T-helper 2 cell treated with Interferon-gamma antibody and Interleukin-4, amounts not matched to agents 5 μg/mL and 100 μg/mL, for 36 hours (primary cell): Measurements from ENCODE around the gene EIF4G1.
A peak's percentile ranks its signal among the peaks of the same experiment; 100 is the strongest.

Source experiments
- DNase-seq: peaks from one replicate; pipeline ENCODE4 v3.0.0; 2021; ENCODE audit warnings: low spot score
- H3K27ac Mint-ChIP-seq: one replicate; pipeline ENCODE4 v1.8.0; 2021; ENCODE audit warnings: mild to moderate bottlenecking, mixed read lengths
- H3K27me3 Mint-ChIP-seq: one replicate; pipeline ENCODE4 v1.8.0; 2021; ENCODE audit warnings: low read depth, mixed read lengths
- H3K36me3 Mint-ChIP-seq: one replicate; pipeline ENCODE4 v1.8.0; 2021; ENCODE audit warnings: low read depth, mixed read lengths
- H3K4me1 Mint-ChIP-seq: one replicate; pipeline ENCODE4 v1.8.0; 2021; ENCODE audit warnings: low read depth, mixed read lengths
- H3K4me3 Mint-ChIP-seq: one replicate; pipeline ENCODE4 v1.8.0; 2022; ENCODE audit warnings: mild to moderate bottlenecking, moderate library complexity, mixed read lengths
- H3K9me3 Mint-ChIP-seq: one replicate; pipeline ENCODE4 v1.8.0; 2021; ENCODE audit warnings: mixed read lengths

The EIF4G1 gene

GRCh38 chr3:184347321-184348056 is 33.1 kb downstream of the EIF4G1 start:
- Mint-ChIP-seq H3K27ac (no peak overlapping the region), H3K36me3 (no peaks in the 10 kb centered on the region), H3K4me3 (no peak overlapping the region), H3K4me1 (peaks cover 4% of the 10 kb centered on the region), H3K9me3 (no peaks in the 10 kb centered on the region), H3K27me3 (no peaks in the 10 kb centered on the region)
- DNase-seq: no peak

- Mint-ChIP-seq H3K9me3 (no peaks in the 10 kb centered on the region), H3K4me1 (peaks cover 4% of the 10 kb centered on the region), H3K36me3 (no peaks in the 10 kb centered on the region), H3K27ac (no peak overlapping the region), H3K27me3 (no peaks in the 10 kb centered on the region), H3K4me3 (no peak overlapping the region)
- DNase-seq: no peak
Measured at GRCh38 chr3:184348057-184348382, 33.6 kb downstream of the EIF4G1 start.

GRCh38 chr3:184349563-184350470 is 35.4 kb downstream of the EIF4G1 start:
- no peak overlapping the region for H3K27ac Mint-ChIP-seq

GRCh38 chr3:184350618-184351017 is 36.2 kb downstream of the EIF4G1 start:
- Mint-ChIP-seq H3K27ac (no peak overlapping the region), H3K36me3 (no peaks in the 10 kb centered on the region), H3K9me3 (no peaks in the 10 kb centered on the region), H3K4me1 (peaks cover 5% of the 10 kb centered on the region), H3K27me3 (no peaks in the 10 kb centered on the region), H3K4me3 (no peak overlapping the region)
- DNase-seq: no peak

More at GRCh38 chr3:184349563-184350470, 35.4 kb downstream of the EIF4G1 start:
- no peak for DNase-seq
- Mint-ChIP-seq H3K36me3 (no peaks in the 10 kb centered on the region), H3K27me3 (no peaks in the 10 kb centered on the region), H3K4me3 (no peak overlapping the region), H3K4me1 (peaks cover 5% of the 10 kb centered on the region), H3K9me3 (no peaks in the 10 kb centered on the region)

GRCh38 chr3:184351511-184352148 is 37.2 kb downstream of the EIF4G1 start:
- Mint-ChIP-seq H3K27me3 (no peaks in the 10 kb centered on the region), H3K4me1 (peaks cover 5% of the 10 kb centered on the region), H3K36me3 (no peaks in the 10 kb centered on the region), H3K27ac (no peak overlapping the region), H3K9me3 (no peaks in the 10 kb centered on the region), H3K4me3 (no peak overlapping the region)
- no peak for DNase-seq

GRCh38 chr3:184352149-184352785 is 37.9 kb downstream of the EIF4G1 start:
- H3K4me1 Mint-ChIP-seq: peaks cover 5% of the 10 kb centered on the region
- no peak for DNase-seq
- H3K27me3 Mint-ChIP-seq: no peaks in the 10 kb centered on the region
- H3K9me3 Mint-ChIP-seq: no peaks in the 10 kb centered on the region
- no peak overlapping the region for H3K27ac Mint-ChIP-seq
- no peaks in the 10 kb centered on the region for H3K36me3 Mint-ChIP-seq
- no peak overlapping the region for H3K4me3 Mint-ChIP-seq

- Mint-ChIP-seq H3K27ac (no peak overlapping the region), H3K4me3 (no peak overlapping the region), H3K4me1 (peaks cover 1% of the 10 kb centered on the region), H3K27me3 (no peaks in the 10 kb centered on the region), H3K36me3 (no peaks in the 10 kb centered on the region), H3K9me3 (no peaks in the 10 kb centered on the region)
- DNase-seq: no peak
Measured at GRCh38 chr3:184352897-184353545, 38.6 kb downstream of the EIF4G1 start.

GRCh38 chr3:184353546-184353941 is 39.1 kb downstream of the EIF4G1 start:
- H3K4me1 Mint-ChIP-seq: peaks cover 1% of the 10 kb centered on the region
- no peak overlapping the region for H3K27ac Mint-ChIP-seq
- no peaks in the 10 kb centered on the region for H3K27me3 Mint-ChIP-seq
- no peaks in the 10 kb centered on the region for H3K36me3 Mint-ChIP-seq
- DNase-seq: no peak
- H3K9me3 Mint-ChIP-seq: no peaks in the 10 kb centered on the region
- no peak overlapping the region for H3K4me3 Mint-ChIP-seq

- Mint-ChIP-seq H3K4me3 (no peak overlapping the region), H3K27ac (no peak overlapping the region), H3K27me3 (no peaks in the 10 kb centered on the region), H3K36me3 (no peaks in the 10 kb centered on the region), H3K4me1 (peaks cover 1% of the 10 kb centered on the region), H3K9me3 (no peaks in the 10 kb centered on the region)
- DNase-seq: peak; percentile 30
Measured at GRCh38 chr3:184354121-184354728, 39.8 kb downstream of the EIF4G1 start.

- Mint-ChIP-seq H3K27me3 (no peaks in the 10 kb centered on the region), H3K4me3 (no peak overlapping the region), H3K27ac (no peak overlapping the region), H3K4me1 (peaks cover 1% of the 10 kb centered on the region), H3K36me3 (no peaks in the 10 kb centered on the region), H3K9me3 (no peaks in the 10 kb centered on the region)
- no peak for DNase-seq
Measured at GRCh38 chr3:184354754-184355153, 40.3 kb downstream of the EIF4G1 start.

GRCh38 chr3:184355261-184356040 is 41.0 kb downstream of the EIF4G1 start:
- no peaks in the 10 kb centered on the region for H3K36me3 Mint-ChIP-seq
- no peak for DNase-seq
- peaks cover 3% of the 10 kb centered on the region for H3K27me3 Mint-ChIP-seq
- H3K27ac Mint-ChIP-seq: peak overlapping the region; percentile 55
- no peaks in the 10 kb centered on the region for H3K9me3 Mint-ChIP-seq
- no peak overlapping the region for H3K4me3 Mint-ChIP-seq
- H3K4me1 Mint-ChIP-seq: peaks cover 4% of the 10 kb centered on the region

GRCh38 chr3:184357248-184358123 is 43.1 kb downstream of the EIF4G1 start:
- H3K4me3 Mint-ChIP-seq: no peak overlapping the region
- H3K27ac Mint-ChIP-seq: no peak overlapping the region

More at GRCh38 chr3:184357248-184358123, 43.1 kb downstream of the EIF4G1 start:
- no peaks in the 10 kb centered on the region for H3K36me3 Mint-ChIP-seq
- peaks cover 3% of the 10 kb centered on the region for H3K27me3 Mint-ChIP-seq
- peaks cover 7% of the 10 kb centered on the region for H3K4me1 Mint-ChIP-seq
- H3K9me3 Mint-ChIP-seq: no peaks in the 10 kb centered on the region
- no peak for DNase-seq
